ENCODE data around the gene PCDHGC5.

Gene PCDHGC5

GRCh38 chr5:141490771-141491170 lies 1.9 kb downstream of the PCDHGC5 start:
- no peak for DNase-seq (ENCODE audit: low spot score)

GRCh38 chr5:141491323-141492167 lies 2.7 kb downstream of the PCDHGC5 start:
- no peak for DNase-seq (ENCODE audit: low spot score)

GRCh38 chr5:141492168-141492885 lies 3.4 kb downstream of the PCDHGC5 start:
- no peak for DNase-seq (ENCODE audit: low spot score)

- DNase-seq (ENCODE audit: low spot score), result no peak
Measured at GRCh38 chr5:141493500-141494422, 4.9 kb downstream of the PCDHGC5 start.

GRCh38 chr5:141494761-141495452 lies 6.0 kb downstream of the PCDHGC5 start:
- DNase-seq (ENCODE audit: low spot score), result no peak

GRCh38 chr5:141495453-141495811 lies 6.6 kb downstream of the PCDHGC5 start:
- DNase-seq (ENCODE audit: low spot score), result no peak

GRCh38 chr5:141496038-141496437 lies 7.2 kb downstream of the PCDHGC5 start:
- DNase-seq (ENCODE audit: low spot score), result no peak

GRCh38 chr5:141501761-141502160 lies 12.9 kb downstream of the PCDHGC5 start:
- no peak for DNase-seq (ENCODE audit: low spot score)

GRCh38 chr5:141503681-141504080 lies 14.8 kb downstream of the PCDHGC5 start:
- no peak for DNase-seq (ENCODE audit: low spot score)

GRCh38 chr5:141504216-141504615 lies 15.3 kb downstream of the PCDHGC5 start:
- no peak for DNase-seq (ENCODE audit: low spot score)

- DNase-seq (ENCODE audit: low spot score), result no peak
Measured at GRCh38 chr5:141506381-141507155, 17.7 kb downstream of the PCDHGC5 start.

GRCh38 chr5:141507387-141508091 lies 18.7 kb downstream of the PCDHGC5 start:
- DNase-seq (ENCODE audit: low spot score), result no peak

GRCh38 chr5:141508440-141508797 lies 19.5 kb downstream of the PCDHGC5 start:
- DNase-seq (ENCODE audit: low spot score), result no peak

- no peak for DNase-seq (ENCODE audit: low spot score)
Measured at GRCh38 chr5:141508798-141509611, 20.1 kb downstream of the PCDHGC5 start.

GRCh38 chr5:141510160-141510559 lies 21.3 kb downstream of the PCDHGC5 start:
- no peak for DNase-seq (ENCODE audit: low spot score)

- DNase-seq (ENCODE audit: low spot score), result no peak
Measured at GRCh38 chr5:141510850-141511601, 22.1 kb downstream of the PCDHGC5 start.

GRCh38 chr5:141511771-141512325 lies 23.0 kb downstream of the PCDHGC5 start:
- no peak for DNase-seq (ENCODE audit: low spot score)

- DNase-seq (ENCODE audit: low spot score), result peak; percentile 58
Measured at GRCh38 chr5:141512390-141512910, 23.6 kb downstream of the PCDHGC5 start.
